HG03469 (cell line): Measurements from ENCODE around the gene DBF4B.
"Not testable (repeated sequence)": the region's sequence is repeated elsewhere in the genome, so short reads cannot be mapped to it uniquely, and the experiment has no call there.

Experiments
- ATAC-seq: cut with Tn5 transposase; IDR thresholded peaks from one replicate; pipeline ENCODE4 v1.9.1; 2021; ENCODE audit warnings: mild to moderate bottlenecking, moderate library complexity, moderate number of reproducible peaks; ENCODE audit not compliant: unreplicated experiment

DBF4B gene

DNA sequence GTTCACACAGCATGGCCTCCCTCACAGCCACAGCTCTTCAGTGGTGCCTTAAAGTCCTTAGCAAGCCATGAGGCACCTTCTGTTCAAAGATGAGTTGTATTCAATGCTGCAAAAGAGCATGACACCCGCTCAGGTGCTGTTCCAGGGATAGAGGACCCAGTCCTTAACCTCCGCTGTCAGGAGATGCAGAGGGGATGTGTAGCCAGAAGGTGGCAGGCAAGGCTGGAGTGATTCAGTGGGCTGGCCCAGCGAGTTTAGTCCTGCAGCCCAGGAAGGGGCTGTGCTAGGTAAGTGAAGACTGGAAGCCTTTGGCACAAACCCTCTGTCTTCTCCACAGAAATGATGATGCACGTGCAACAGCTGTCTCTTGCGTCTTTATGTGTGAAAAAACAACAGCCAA is 25.3 kb downstream of the DBF4B start:
- no peak for ATAC-seq

GRCh38 chr17:44734272-44734671 is 25.8 kb downstream of the DBF4B start:
- no peak for ATAC-seq

GRCh38 chr17:44736551-44737240 is 28.2 kb downstream of the DBF4B start:
- no peak for ATAC-seq

- no peak for ATAC-seq
Measured at GRCh38 chr17:44738214-44738906, 29.9 kb downstream of the DBF4B start.

DNA sequence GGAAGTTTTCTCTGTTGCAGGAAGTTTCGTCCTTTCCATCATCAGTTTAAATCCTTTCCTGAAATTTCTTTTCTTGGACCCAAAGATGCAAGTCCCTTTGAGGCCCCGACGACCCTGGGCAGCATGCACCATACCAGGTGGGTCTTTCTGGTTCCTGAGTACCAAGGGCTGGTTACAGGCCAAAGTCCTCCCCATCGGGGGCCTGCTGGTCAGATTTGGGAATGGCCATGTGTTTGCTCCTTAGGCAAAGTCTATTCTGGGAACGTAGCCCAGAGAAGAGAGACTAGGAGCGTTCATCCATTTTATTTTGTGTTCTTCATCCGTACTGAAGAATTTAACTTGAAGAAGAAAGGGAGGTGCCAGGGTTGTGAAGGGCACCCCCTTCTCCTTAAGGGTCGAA is 32.9 kb downstream of the DBF4B start:
- ATAC-seq = no peak

DNA sequence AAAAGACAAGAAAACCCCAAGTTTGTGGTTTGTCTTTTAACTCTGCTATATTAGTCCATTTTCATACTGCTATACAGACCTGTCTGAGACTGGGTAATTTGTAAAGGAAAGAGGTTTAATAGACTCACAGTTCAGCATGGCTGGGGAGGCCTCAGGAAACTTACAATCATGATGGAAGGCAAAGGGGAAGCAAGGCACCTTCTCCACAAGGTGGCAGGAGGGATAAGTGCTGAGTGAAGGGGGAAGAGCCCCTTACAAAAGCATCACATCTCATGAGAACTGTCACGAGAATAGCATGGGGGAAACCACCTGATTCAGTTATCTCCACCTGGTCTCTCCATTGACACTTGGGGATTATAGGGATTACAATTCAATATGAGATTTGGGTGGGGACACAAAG is 36.8 kb downstream of the DBF4B start:
- ATAC-seq = no peak

DNA sequence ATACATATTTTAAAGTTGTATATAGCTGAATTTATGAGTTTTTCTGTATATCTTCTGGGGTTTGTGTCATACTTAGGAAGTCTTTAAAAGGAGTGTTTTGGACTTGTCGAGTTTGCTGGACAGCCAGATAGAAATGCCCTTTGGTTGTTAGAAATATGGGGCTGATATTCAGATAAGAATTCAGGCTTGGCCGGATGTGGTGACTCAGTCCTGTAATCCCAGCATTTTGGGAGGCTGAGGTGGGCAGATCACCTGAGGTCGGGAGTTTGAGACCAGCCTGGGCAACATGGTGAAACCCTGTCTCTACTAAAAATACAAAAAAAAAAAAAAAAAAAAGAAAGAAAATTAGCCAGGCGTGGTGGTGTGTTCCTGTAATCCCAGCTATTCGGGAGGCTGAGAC is 37.3 kb downstream of the DBF4B start:
- not testable (repeated sequence) for ATAC-seq

- ATAC-seq = no peak
Measured at GRCh38 chr17:44747566-44747965, 39.1 kb downstream of the DBF4B start.

DNA sequence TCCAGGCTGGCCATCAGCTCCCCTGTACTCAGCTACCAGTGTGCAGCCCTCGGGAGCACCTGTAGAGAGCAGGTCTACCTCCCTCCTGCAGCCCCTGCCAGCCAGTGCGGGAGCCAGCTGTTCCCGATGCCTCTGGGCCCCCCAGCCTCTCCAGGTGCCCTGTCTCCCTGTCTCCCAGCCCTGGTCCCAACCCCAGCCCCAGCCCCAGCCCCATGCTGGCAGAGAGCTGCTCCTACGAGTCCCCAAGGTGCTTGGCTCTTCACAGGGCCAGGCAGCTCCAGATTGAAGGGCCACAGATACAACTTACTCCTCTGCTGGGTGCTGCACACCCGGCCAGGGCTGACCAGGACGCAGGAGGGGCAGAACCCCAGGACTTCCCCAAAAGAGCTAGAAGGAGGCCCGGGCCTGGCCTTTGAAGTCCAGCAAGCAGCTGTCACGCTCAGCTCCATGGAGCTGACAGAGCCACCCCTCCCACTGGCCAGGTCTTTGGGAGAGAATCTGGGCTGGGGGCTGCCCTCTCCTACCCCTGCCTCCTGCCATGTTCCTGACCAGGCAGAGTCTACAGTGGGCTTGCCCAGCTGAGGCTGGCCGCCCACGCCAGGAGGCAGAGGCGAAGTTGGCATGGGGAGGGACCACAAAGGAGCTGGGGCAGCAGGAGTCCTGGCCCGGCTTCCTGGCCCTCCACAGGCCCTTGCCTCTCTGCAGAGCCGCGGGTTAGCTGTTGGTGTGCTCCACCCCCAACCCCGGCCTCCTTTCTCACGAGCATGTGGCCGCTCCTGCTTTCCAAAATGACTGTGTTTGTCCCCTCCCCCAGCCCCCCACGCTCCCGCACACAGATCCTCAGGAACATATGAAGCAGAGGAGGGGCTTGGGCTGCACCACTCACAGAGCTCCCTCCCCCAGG is 40.9 kb downstream of the DBF4B start:
- ATAC-seq = no peak

DNA sequence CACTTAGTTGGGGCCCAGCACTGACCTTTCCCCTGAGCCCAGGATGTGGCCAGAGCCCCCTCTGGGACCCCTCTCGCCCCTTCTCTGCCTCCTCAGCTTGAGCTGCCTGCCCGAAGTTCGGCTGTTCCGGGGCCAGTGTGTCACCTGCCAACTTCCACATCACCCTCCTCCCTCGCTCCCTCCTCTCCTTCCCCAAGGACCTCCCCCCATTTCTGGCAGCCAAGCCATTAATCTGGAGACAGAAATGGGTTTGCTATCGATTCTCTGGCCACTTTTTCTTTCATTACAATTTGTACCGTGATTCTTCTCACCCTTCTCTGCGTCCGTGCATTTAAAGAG is 41.5 kb downstream of the DBF4B start:
- ATAC-seq = no peak

- ATAC-seq = no peak
Measured at GRCh38 chr17:44751331-44751730, 42.9 kb downstream of the DBF4B start.

DNA sequence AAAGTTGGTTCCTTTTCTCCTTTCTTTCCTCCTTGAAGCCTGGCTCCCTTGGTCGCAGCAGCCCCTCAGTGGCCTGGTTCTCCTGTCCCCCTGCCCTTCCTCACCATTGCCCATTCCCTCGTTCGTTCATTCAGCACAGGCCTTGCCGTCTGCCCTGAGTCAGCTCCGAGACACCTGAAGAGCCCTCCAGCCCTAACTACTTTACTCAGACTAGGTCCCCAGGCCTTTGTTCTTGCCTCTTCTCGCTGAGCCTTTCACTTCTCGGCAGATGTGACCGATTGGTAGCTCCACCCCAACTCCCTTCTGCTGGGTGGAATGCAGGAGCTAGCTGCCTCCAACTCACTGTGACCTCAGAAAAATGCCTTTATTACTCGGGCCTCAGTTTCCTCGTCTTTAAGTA is 43.3 kb downstream of the DBF4B start:
- ATAC-seq = no peak

- no peak for ATAC-seq
Measured at GRCh38 chr17:44752953-44753861, 44.7 kb downstream of the DBF4B start.

GRCh38 chr17:44754276-44754675 is 45.8 kb downstream of the DBF4B start:
- ATAC-seq = no peak

- ATAC-seq = not testable (repeated sequence)
Measured at GRCh38 chr17:44755180-44755579, 46.7 kb downstream of the DBF4B start.

DNA sequence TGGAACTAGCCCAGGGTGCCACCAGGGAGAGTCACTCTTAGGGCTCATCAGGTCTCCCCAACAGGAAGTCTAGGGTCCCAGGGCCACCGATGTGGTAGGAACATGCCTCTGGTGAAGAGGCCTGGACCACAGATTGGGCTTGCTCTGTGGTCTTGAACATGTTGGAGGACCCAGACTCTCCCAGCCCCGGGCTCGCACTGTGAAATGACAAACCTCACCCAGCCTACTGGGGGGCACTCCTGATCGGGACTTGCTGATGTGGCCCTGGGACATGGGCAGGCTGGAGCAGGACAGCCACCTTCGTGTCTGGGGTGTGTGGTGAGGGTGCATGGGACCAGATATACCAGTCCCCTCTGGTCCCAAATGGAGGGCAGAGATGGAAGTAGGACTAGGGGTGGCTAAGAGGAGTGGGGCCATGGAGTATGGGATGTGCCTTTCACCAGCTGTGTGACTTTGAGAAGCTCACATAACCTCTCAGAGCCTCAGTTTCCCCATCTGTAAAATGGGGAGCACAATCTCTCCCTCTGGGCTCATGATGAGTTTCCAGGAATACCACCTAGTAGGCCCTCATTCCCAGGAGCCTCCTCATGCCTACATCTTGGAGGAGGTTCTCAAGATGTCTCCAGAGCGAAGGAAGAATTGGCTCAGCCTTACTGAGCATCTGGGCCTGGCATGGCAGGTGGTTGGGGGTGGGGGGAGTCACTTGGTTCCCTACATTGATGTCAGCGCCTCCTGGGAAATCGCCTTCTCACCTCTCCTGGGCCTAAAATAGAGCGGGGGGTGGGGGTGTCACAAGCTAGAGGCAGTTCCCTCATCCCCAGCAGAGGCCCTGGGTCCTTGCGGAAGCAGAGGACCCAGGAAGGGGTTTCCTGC is 48.8 kb downstream of the DBF4B start:
- ATAC-seq = no peak

DNA sequence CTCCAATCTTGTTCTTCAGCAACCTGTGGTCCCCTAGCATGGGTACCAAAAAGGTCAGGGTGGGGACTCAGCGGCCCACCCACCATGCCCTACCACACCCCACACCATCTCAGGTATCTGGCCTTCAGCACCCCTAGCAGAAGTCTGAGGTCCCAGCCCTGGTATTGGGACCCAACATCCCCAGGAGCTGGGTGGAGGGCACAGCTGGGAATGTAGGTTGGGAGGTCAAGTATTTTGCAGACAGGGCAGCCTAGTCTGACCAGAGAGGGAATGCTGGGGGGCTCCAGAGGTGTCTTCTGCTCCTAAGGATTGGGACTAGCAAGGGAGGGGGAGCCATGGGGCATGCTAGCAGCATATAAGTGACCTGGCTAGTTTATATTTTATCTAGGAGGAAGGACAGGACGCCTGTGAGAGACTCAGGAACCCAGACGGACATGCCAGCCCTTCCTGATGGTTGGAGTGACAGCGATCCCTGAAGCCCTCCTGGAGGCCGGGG is 49.5 kb downstream of the DBF4B start:
- ATAC-seq = no peak

DNA sequence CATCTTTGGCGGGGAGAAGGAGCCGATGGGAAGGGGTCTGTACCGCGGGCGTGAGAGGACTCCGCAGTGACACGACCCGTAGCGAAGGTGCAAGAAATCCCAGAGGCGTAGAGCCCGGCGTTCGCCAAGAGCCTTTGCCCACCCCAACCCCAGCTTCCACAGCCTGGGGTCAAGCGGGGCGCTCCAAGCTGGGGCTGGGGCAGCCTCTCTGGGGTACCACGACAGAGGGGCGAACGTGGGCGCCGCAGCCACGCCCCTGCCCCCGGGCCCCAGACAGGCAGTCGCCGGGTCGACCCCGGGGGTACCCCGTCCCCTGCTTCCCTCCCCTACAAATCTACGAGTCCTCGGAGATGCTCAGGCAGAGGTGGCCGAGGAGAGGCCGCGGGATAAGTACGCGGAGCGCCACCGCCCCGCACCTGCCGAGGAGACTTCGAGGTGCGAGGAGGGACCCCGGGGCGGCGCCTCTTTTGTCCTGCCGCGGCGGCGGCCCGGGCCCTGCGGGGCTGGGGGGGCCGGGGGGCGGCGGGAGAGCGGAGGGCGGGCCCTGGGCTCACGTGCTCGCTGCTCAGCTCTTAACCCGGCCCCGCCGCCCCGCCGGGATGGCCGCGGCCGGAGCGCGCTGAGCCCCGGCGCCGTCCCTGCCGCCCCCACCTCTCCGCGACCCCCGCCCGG is 50.1 kb downstream of the DBF4B start, which contains the start of gene ADAM11:
Gene ADAM11, plus strand, starts transcription at position 575 of the 672 bp plus-strand sequence. CDS start 212 bp downstream, outside the sequence.
- ATAC-seq = no peak
